Testis (tissue), 3 donors: ENCODE results near the gene CFAP46. TPM values are rescaled to one million over a fixed set of nuclear protein-coding genes. Genes with fewer than 3 reads are reported as not detected.

Experiments
- DNase-seq: peaks from one replicate; pipeline ENCODE4 v3.0.0-alpha.2; 2019
- H3K27ac ChIP-seq, 2 donors: fragments of 200-600 bp; sonication (generic); one replicate each; pipeline ENCODE4 v1.5.1; 2019
- H3K27me3 ChIP-seq: fragments of 200-600 bp; sonication (generic); one replicate; pipeline ENCODE4 v1.5.1; 2019
- H3K36me3 ChIP-seq: fragments of 200-600 bp; sonication (generic); one replicate; pipeline ENCODE4 v1.5.1; 2017; ENCODE audit warnings: low read depth; ENCODE audit errors: missing control alignments
- H3K4me1 ChIP-seq: fragments of 200-600 bp; sonication (generic); one replicate; pipeline ENCODE4 v1.5.1; 2019
- H3K4me3 ChIP-seq, 2 donors: fragments of 200-600 bp; sonication (generic); one replicate each; pipeline ENCODE4 v1.5.1; 2017 to 2019
- H3K9me3 ChIP-seq: fragments of 200-600 bp; sonication (generic); one replicate; pipeline ENCODE4 v1.5.1; 2017
- CTCF ChIP-seq, 3 experiments: fragments of 450-650 bp in 2 of 3; fragments of 200-600 bp in 1 of 3; sonication (generic) in 1 of 3; IDR thresholded peaks; one replicate each; pipeline ENCODE4 v1.5.1; 2016 to 2019; ENCODE audit warnings: antibody characterized with exemption in 3 of 3, mild to moderate bottlenecking in 2 of 3, moderate library complexity in 1 of 3
- POLR2A ChIP-seq: fragments of 450-650 bp; IDR thresholded peaks from one replicate; pipeline ENCODE4 v1.6.1; 2017; ENCODE audit warnings: antibody characterized with exemption, mild to moderate bottlenecking, moderate library complexity
- WGBS, 2 donors: methylation state at CpG; one replicate each; pipeline ENCODE4 v1.1.5; 2018; 5-methylcytosine and 5-hydroxymethylcytosine counted together
- intact Hi-C: fragments of 100-400 bp; cut with DNase I; formaldehyde crosslinking; loops from one replicate; pipeline ENCODE4 v1.15.1; 2023; ENCODE audit warnings: low total_unique reads
- polyA plus RNA-seq: library from polyadenylated mRNA; stranded (reverse); fragments of 350-450 nt; fragmentation: Illumina TruSeq; extraction: RNeasy Lipid Tissue Mini Kit (QIAGEN cat#74804); gene quantifications from one replicate; pipeline ENCODE4 v1.2.3, GENCODE V29; 2014; ENCODE audit warnings: low read depth, low replicate concordance; ENCODE audit not compliant: insufficient read depth
- total RNA-seq, 2 donors: library from RNA; depleted of rRNA; stranded (reverse); fragments of >200 nt; gene quantifications; one replicate each; pipeline ENCODE4 v1.2.3, GENCODE V29; 2016

Gene CFAP46
- total and polyA plus RNA-seq, 3 donors from 2014 or later = 36.0 to 67.6 (median 59.0) TPM

- 90 to 97% methylated on average over 12 to 23 of the region's 28 CpGs for WGBS, 2 donors
- Histone ChIP-seq H3K27ac (no peak overlapping the region), H3K9me3 (no peaks in the 10 kb centered on the region), H3K36me3 (no peaks in the 10 kb centered on the region), H3K4me1 (no peaks in the 10 kb centered on the region), H3K27me3 (no peaks in the 10 kb centered on the region), H3K4me3 (no peak overlapping the region)
- intact Hi-C loops = no loop called here
- no peak for TF ChIP-seq CTCF (IDR thresholded peaks at IDR 0.05)
- no peak for TF ChIP-seq POLR2A
- DNase-seq = no peak
These were observed 32.0 kb downstream of the CFAP46 start for GRCh38 chr10:132910186-132910880.

- Histone ChIP-seq H3K4me3 (no peak overlapping the region), H3K36me3 (no peaks in the 10 kb centered on the region), H3K4me1 (no peaks in the 10 kb centered on the region), H3K9me3 (no peaks in the 10 kb centered on the region), H3K27ac (no peak overlapping the region), H3K27me3 (no peaks in the 10 kb centered on the region)
- DNase-seq = no peak
- intact Hi-C loops = no loop called here
- WGBS, 2 donors = 44 to 78% methylated on average over 7 to 21 of the region's 21 CpGs
- TF ChIP-seq CTCF (IDR thresholded peaks at IDR 0.05) = no peak
- no peak for TF ChIP-seq POLR2A
These were observed 32.8 kb downstream of the CFAP46 start for GRCh38 chr10:132909491-132910071.

- WGBS, 2 donors = 92 to 98% methylated on average over 7 to 33 of the region's 33 CpGs
- intact Hi-C loops = no loop called here
- TF ChIP-seq POLR2A (no peak), CTCF (IDR thresholded peaks at IDR 0.05) (no peak)
- no peak overlapping the region for H3K27ac ChIP-seq
- DNase-seq = no peak
- H3K4me1 ChIP-seq = no peaks in the 10 kb centered on the region
- H3K9me3 ChIP-seq = no peaks in the 10 kb centered on the region
- no peaks in the 10 kb centered on the region for H3K36me3 ChIP-seq
- no peak overlapping the region for H3K4me3 ChIP-seq
- no peaks in the 10 kb centered on the region for H3K27me3 ChIP-seq
These were observed 33.6 kb downstream of the CFAP46 start for GRCh38 chr10:132908621-132909295.

GRCh38 chr10:132907821-132908620, 34.3 kb downstream of the CFAP46 start:
- no peaks in the 10 kb centered on the region for H3K36me3 ChIP-seq
- no peak for DNase-seq
- no peaks in the 10 kb centered on the region for H3K27me3 ChIP-seq
- H3K4me3 ChIP-seq = no peak overlapping the region
- H3K4me1 ChIP-seq = no peaks in the 10 kb centered on the region
- TF ChIP-seq POLR2A (no peak), CTCF (IDR thresholded peaks at IDR 0.05) (no peak)
- WGBS, 2 donors = 91 to 93% methylated on average over 37 to 41 of the region's 41 CpGs
- H3K9me3 ChIP-seq = no peaks in the 10 kb centered on the region
- no peak overlapping the region for H3K27ac ChIP-seq
- intact Hi-C loops = no loop called here
